HG02763 (cell line): ENCODE results near the gene CUBN.
"Not testable (repeated sequence)": the region's sequence is repeated elsewhere in the genome, so short reads cannot be mapped to it uniquely, and the experiment has no call there.

Experiments
- ATAC-seq: cut with Tn5 transposase; IDR thresholded peaks from one replicate; pipeline ENCODE4 v1.9.1; 2021; ENCODE audit warnings: mild to moderate bottlenecking, moderate library complexity; ENCODE audit not compliant: unreplicated experiment

CUBN gene

GRCh38 chr10:17141504-17142229 lies 12.1 kb upstream of the CUBN start:
- no peak for ATAC-seq

DNA sequence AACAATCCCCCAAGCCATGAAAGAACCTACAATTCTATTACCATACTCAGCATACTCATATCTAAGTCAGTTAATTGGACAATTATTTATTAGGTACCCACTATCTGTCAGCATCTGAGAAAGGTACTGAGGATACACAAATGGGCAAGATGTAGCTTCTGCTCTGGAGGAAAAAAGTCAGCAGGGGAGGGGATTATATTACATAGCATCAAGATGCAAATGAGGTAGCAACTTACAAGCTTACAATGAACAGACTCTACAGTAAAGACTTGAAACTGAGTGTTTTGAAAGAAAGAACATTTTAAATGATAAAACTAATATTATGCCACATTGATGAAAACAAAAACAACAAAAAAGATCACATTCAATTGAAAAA lies 10.8 kb upstream of the CUBN start:
- ATAC-seq = no peak

- ATAC-seq = no peak
Observed at GRCh38 chr10:17138460-17139042, 8.9 kb upstream of the CUBN start.

GRCh38 chr10:17134737-17135260 lies 5.2 kb upstream of the CUBN start:
- ATAC-seq = no peak

DNA sequence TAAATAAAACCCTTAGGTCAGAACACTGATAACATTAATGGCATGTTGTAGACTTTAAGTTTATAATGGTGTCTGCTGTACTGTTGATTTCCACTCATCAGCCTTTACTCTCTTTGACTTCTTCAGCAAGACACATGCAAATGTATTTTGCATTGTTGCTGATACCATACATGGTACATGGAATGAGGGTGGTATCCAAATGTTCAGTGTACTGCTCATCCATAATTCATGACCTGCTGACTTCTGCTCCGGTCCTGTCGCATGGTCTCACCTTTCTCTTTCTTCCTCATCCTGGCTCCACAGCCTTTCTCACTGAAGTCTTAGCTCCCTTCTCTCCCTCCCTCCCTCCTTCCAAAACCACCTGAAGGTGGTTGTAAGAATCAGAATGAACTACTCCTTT lies 4.7 kb upstream of the CUBN start:
- ATAC-seq = no peak

DNA sequence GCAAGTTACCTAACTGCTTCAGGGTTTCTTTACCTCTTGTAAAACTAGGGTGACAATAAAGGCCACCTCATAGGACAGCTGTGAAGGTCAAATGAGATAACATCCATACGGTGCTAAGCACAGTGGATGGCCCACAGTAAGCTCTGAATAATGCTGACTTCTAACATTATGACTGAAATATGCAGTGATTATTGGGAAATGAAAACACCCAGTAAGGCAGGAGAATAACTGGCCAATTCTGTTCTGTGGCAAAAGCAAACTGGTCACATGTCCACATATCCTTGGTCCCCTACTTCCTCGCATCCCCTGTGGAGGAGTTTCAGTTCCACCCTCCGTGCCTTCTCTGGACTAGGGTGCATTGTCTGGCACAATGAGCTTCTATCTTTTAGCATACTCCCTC lies 1.4 kb downstream of the CUBN start:
- no peak for ATAC-seq

DNA sequence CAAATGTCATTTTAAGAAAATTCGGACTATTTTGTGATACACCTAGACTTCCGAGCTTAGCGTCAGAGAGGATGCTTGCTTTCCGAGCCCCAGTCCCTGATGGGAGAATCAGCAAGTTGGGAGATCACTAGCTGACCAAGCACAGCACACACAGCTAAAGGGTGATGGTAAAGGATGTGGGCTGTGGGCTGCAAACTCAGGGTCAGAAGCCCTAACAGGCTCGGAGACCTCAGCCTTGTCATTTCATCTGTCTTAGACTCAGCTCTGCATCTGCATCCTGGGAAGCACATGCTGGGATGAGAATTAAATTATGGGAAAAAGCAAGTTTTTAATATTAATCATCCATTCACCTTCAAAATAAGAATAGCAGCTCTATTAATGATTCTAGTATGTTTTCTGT lies 3.3 kb downstream of the CUBN start:
- no peak for ATAC-seq

DNA sequence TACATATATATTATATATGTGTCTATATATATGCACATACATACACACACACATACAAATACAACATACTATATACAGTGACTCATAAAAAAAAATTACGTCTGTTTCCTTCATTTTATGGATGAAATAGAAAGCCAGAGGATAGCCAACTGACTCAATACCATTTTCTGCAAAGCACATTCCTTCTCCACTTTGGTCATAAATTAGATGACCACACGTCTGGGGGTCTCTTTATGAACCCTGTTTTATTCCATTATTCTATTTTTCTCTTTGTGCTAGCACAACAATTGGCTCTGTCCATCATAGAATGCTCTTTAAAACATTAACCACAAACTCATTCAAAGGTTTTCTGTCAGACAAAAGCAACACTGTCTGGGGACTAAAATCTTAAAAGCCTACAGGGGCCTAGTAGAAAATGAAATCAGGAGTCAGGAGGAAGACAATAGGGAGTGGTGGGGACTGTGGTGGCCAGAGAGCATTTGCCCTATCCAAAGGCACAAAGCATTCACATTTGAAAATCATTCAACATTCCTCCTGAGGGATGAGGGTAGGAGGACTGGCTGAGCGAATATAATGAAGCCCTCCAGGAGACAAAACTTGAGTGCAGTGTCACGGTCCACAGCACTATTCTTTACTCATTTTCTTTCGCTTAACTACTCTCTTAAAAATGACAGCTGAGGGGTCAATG lies 4.3 kb downstream of the CUBN start:
- no peak for ATAC-seq

DNA sequence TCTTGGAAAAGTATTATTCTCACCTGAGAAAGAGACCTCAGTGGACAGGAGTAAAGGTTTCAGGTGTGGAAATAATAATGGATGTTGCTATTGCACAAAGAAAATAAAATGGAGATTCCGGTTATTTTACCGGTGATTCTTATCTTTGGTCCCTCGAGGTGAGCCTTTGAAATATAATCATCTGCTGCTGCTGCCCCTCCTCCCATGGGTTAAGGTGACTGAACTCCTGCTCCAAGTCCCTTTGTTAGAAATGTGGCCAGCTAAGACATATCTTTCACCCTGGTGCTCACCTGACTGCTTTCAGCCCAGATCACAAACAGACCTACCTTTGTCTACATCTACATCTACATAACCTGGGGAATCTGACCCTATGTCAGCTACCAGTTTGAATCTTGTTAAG lies 5.7 kb downstream of the CUBN start:
- ATAC-seq = no peak

DNA sequence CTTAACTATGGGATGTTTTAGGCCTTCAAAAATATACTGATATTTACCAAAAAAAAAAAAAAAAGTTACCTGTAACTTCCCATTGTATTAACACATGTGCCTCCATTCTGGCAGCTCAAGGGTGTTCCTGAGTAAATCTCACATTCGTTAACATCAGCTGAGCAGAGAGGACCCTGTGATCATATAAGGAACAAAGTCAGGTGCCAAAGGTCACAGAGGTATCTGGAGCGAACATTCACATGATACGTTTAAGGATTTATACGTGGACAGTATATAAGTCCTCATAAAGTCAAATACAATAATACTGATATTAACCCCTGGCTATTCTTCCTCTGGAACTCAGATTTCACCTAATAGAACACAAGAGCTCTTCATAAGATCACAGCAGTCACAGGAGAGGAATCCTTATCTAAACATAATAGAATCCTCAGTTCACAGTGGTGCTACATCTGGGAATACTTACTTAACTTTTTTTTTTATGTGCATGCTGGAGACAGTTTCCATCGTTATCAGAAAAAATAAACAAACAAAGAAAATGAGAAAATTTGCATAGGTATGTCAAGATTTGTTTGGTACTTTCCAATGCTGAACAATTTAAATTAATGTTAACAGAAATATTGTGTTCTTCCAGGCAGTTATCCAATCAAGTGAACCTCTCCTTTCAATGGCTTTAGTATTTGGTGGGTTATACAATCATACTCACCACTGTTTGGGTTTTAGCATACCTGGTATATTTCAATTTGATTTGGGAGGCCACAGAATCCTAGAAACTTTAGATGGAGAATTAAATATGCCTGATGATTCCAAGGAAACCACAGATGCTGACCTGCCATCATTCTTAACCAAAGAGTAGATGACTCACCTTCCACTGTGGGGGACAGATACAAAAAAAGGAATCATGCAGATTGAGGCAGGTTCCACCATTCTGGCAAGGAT lies 6.6 kb downstream of the CUBN start:
- no peak for ATAC-seq

DNA sequence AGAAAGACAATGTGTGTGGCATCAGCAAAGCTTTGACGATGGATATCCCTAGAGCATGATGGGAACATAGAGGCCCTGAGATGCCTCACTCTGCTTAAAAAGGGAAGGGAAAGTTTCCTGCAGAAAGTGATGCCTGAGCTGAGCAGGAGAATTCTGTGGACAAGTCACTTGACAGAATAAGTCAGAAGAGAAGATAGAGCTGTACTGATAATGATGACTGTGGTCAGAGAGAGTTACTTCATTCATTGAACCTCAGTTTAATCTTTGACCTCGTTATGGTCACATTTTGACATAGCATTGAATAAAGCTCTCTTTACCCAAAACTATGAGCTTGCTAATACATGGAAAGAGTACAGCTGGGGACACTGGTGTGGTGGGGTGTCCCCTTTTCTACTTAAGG lies 7.6 kb downstream of the CUBN start:
- ATAC-seq = no peak

DNA sequence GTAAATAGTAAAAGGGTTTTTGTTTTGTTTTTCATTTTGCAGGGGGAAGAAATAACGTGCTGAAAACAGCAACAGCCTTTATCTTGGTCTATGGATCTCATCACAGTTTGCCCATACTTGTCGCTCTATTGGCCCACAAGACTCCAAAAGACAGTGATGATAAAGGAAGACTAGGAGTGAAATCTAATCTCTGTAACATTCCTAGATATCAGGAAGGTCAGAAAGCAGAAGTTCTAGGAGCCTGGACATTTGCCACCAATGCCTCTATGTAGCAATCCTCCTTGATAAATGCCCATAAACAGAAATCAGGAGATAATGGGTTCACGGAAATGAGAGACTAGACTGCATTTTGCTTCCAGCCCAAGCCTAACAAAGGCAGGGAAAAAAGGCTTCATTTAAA lies 8.9 kb downstream of the CUBN start:
- no peak for ATAC-seq

GRCh38 chr10:17119845-17120244 lies 9.8 kb downstream of the CUBN start:
- ATAC-seq = no peak

DNA sequence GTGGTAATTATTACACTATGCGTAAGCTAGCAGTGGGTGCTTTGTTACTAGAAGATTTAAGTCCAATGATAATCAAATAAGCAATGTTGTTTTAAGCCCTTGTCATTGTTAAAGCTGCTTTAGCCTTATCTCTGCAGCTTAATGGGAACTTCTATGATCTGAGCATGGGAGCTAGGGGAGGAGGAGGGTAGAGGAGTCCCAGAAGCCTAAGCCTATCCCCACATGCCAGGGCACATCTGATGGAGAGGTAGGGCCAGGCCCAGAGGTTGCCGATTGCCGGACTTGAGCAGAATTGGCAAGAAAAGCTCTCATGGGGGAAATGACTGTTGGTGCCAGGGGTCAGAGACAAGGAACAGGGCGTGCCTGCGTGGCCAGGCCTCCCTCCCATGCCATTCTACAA lies 13.4 kb downstream of the CUBN start:
- no peak for ATAC-seq

DNA sequence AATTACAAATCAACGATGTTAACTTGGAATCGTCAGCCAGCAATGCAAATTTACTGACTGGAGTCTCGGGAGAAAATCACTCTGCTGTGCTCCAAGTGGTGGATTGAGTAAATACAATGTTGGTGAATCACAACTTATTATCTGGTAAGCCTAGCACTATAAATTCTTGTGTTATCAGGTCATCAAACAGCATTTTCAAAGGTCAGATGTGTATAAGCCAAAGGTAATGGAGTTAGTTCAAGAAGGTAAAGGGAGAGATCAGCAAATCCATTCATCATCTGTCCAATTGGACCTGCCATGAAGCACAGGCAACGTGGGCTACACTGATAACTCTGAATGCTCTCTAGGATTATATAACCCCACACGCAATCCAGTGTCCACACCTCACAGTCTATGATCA lies 13.9 kb downstream of the CUBN start:
- ATAC-seq = no peak

GRCh38 chr10:17114878-17115444 lies 14.7 kb downstream of the CUBN start:
- ATAC-seq = not testable (repeated sequence)

- no peak for ATAC-seq
Observed at GRCh38 chr10:17113889-17114540, 15.6 kb downstream of the CUBN start.

GRCh38 chr10:17113346-17113745 lies 16.3 kb downstream of the CUBN start:
- ATAC-seq = no peak

DNA sequence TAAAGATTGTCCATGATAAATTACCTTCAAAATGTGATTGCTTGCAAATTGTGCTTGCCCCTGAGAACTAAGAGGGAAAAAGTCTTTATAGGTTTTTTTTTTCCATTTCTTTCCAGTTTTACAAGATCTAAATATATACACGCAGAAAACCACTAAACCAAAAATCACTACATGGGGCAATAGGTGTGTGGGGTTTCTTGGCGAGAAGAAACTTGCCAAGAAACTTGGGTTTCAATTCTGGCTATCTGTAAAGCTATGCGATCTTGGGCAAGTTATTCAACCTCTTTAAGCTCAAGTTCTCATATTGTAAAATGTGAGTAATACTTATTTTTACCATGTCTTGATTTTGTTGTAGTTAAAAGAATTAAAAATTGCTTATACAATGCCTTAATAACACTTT lies 17.0 kb downstream of the CUBN start:
- ATAC-seq = no peak

- no peak for ATAC-seq
Observed at GRCh38 chr10:17109475-17110207, 20.0 kb downstream of the CUBN start.
